Measurements from ENCODE around the gene MRPL49.
"Not testable (repeated sequence)": the region's sequence is repeated elsewhere in the genome, so short reads cannot be mapped to it uniquely, and the experiment has no call there.

Gene MRPL49

GRCh38 chr11:65172600-65172999, 50.5 kb downstream of the MRPL49 start:
- no peak for DNase-seq

- not testable (repeated sequence) for DNase-seq
Measured at GRCh38 chr11:65174571-65175010, 52.5 kb downstream of the MRPL49 start.
